ENCODE measurements around the gene DCC.

DCC gene

DNA sequence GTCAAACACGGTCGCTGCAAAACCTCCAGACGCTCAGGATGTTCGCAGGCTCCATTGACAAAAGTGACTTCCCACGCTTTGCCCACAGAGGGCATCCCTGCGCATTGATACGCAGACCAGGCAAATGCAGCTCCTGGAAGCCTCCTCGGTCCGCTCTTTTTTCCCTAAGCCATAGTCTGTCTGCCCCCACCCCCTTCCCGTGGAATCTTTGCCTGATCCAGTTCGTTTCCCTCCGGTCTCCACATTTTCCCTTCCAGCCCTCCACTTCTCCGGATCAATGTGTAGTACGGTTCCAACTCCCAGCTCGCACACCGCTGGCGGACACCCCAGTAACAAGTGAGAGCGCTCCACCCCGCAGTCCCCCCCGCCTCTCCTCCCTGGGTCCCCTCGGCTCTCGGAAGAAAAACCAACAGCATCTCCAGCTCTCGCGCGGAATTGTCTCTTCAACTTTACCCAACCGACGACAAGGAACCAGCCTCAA lies at the start of gene DCC:
Gene DCC (plus strand): TSS at position 307 of the 481 bp plus-strand sequence. CDS start 591 bp downstream, outside the sequence.
- DNase-seq, result no peak

DNA sequence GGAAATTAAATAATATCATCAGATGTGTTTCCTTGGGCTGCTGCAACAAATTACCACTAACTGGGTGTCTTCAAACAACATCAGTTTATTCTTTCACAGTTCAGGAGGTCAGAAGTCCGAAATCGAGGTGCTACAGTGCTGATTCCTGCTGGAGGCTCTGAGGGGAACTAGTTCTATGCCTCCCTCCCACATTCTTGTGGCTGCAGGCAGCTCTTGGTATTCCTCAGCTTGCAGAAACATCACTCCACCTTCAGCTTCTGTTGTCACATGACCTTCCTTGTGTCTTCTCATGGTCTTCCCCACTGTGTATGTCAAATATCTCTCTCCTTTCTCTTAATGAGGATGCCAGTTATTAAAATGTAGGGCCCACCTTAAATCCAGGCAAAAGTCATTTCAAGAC lies 29.3 kb upstream of the DCC start:
- DNase-seq, result no peak

DNA sequence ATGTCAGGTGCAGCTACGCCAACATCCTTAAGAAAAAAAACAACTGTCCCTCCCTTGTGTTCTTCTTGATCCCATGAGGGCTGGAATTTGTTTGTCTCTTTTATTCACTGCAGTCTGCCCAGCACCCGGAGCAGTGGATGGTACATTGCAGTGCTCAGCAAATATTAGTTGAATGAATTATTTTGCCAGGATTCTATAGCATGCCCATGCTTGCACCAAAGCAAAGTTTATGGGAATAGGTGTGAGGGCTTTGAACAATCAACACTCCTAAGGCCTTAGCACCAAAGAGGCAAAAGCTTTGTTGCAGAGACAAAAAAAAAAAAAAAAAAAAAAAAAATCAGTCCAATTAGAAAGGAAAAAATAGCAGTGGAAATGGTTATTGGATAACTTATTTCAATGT lies 28.7 kb upstream of the DCC start:
- DNase-seq, result no peak

DNA sequence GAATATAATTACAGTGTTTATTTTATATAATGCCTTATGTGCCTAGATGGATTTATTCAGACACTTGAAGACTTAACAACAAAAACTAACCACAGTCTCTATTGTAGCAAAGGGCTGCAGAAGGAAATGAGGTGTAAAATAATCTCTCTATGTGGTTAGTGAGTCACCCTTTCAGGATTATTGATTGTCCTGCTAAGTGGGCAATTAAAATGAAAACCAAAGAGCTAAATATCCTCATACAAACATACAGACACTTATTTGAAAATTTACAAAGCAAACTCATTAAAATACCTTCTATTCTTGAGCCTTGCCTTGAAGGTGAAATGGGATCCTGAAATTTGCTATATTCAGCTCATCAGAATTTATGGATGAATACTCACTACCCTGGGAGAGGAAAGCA lies 27.7 kb upstream of the DCC start:
- no peak for DNase-seq

DNA sequence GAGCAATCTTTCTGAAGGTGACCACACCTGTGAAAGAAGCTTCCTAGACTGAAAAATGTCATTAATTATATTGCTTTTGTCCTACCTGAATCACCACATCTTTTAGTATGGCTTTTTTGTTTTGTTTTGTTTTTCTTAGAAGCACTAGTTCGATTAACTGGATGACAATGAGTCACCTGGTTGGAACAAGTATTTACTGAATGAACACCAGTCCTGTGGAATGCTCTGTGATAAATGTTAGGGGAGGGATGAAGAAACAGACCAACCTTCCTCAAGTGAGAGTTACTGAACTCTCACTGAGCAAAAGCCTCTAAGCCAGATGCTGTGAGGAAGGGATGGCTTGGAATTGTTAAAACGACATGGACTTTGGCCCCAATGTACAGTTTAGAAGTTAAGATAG lies 26.8 kb upstream of the DCC start:
- no peak for DNase-seq

DNA sequence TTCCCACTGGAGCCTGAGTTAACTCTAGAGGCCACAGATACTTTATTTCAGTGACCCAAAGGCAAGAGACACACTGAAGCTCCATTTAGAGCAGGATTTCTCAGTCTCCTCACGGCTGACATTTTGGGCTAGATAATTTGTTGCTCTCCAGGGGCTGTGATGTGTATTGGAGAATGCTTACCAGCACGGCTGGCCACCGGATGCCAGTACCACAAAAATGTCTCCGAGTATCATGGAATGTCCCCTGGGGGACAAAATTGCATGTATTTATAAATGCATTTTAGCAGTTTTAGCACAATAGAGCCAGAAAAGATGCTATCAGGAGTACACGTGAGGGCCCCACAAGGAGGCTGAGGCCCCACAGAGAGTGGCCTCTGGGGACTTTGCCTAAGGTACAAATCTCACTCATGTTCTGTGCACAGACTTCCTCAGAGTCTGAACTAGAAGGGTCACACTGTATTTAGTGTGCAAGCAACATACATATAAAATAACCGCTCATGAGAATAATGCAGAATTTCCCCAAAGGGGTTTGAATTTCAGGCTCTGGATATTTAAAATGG lies 20.5 kb upstream of the DCC start:
- DNase-seq, result no peak

DNA sequence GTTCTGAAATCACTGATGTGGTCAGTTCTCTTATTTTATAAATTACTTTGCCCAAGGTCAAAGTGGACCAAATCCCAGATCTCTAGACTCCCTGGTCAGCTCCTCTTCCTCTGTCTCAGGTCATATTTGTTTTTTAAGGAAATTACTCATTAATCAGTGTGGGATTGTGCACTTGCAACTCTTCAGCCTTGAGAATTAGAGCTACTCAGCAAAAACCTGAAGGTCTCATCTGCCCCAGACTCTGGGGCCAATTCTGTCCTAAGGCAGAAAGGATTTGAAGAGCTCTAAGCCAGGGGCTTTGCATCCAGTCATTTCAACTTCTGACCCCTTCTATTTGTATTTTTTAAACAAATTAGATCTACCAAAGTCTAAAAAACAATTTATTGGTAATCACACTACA lies 17.7 kb upstream of the DCC start:
- DNase-seq, result no peak

DNA sequence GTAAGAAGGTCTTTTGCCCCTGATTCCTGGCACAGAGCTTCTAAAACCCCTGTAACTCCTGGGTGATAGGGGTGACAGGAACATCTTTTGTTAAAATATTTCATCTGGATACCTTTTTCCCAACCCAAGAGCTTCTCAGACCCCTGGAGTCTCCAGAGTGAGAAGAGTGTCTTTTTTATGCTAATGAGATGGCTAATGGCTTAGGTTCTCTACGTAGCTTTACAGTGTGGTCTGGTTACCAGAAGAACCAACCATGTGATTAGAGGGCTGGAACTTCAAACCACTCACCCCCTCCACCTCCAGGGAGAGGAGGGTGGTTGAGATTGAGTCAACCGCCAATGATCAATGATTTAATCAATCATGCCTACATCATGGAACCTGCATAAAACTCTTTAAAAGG lies 16.2 kb upstream of the DCC start:
- no peak for DNase-seq

DNA sequence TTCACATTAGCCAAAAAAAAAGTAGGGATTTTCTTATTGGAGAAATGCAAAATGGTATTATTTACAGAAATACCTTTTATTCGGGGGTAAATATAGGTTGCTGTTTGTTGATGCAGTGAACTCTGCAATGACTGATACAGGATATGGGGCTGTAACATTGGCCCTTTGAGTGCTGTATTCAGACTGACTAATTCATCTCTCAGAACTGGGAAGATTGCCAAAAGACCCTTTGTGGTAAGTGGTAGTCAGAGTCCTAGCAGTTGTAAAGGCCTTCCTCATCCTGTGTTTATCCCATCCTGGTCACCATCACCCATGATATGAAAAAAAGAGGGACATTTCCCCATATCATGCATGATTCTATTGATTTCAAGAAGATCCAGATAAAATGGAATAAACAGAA lies 14.0 kb upstream of the DCC start:
- no peak for DNase-seq

GRCh38 chr18:52333860-52334259 lies 6.1 kb upstream of the DCC start:
- no peak for DNase-seq

GRCh38 chr18:52334307-52334706 lies 5.7 kb upstream of the DCC start:
- no peak for DNase-seq

DNA sequence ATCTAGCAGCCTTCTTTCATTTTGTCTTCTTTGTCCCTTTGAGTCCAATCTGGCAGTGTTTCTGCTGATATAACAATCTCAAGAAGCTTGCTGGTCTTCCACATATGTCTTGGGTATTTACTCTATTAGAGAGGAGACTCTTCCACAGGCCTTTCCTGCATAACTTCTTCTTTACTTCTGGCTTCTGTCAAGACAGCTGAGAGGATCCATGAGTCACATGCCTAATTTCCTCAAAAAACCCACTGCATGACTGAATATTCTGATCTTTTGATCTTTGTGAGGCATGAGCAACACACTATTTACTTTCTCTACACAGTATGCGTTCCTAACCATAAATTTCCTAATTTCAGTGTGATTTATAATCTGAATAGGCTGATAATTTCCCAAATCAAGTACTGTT lies 5.1 kb upstream of the DCC start:
- no peak for DNase-seq

DNA sequence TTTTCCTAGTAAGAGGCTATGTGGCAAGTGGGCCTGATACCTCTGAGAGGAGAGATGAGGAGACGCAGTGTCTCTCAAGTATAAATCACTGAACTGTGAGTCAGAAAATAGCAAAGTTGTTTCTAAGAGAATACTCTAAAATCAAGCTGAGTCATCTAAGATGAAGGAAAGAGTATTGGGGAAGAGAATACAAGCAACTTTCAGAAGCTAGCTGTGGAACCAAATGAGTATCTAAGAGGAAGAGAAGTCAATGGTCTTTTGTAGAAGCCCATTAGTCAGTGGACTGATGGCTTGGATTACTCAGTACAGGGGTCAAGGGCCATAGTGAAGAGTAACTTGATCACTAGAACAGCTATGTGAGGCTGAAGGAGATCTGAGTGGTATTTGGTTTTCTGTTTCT lies 2.7 kb upstream of the DCC start:
- no peak for DNase-seq

DNA sequence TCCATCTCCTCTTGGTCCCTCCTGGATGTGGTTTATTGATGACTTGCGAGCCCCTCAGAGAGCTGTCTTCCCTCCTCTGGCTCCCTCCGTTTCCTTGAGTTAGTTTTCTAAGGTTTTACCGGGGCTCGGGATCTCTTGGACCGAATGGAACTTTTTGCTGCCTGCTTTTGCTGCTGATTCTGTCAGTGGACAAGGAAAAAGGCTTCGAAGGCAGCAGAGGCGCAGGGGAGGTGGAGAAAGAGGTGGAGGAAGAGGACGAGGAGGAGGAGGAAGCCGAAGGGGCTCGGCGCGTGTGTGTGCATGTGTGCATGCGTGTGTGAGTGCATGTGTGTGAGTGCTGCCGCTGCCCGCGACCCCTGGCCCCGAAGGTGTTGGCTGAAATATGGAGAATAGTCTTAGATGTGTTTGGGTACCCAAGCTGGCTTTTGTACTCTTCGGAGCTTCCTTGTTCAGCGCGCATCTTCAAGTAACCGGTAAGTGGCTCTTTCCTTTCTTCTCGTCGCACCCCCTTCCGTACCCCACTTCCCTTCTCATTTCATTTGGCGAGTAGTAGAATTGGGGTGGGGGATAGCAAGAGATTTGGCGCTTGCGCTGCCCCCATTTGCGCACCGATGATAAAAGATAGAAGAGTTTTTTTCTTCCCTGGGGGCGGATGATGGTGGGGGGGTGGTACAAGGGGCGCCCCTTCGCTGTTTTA lies 557 bp downstream of the DCC start:
- DNase-seq, result no peak

GRCh38 chr18:52341103-52341432 lies 1.1 kb downstream of the DCC start:
- no peak for DNase-seq

DNA sequence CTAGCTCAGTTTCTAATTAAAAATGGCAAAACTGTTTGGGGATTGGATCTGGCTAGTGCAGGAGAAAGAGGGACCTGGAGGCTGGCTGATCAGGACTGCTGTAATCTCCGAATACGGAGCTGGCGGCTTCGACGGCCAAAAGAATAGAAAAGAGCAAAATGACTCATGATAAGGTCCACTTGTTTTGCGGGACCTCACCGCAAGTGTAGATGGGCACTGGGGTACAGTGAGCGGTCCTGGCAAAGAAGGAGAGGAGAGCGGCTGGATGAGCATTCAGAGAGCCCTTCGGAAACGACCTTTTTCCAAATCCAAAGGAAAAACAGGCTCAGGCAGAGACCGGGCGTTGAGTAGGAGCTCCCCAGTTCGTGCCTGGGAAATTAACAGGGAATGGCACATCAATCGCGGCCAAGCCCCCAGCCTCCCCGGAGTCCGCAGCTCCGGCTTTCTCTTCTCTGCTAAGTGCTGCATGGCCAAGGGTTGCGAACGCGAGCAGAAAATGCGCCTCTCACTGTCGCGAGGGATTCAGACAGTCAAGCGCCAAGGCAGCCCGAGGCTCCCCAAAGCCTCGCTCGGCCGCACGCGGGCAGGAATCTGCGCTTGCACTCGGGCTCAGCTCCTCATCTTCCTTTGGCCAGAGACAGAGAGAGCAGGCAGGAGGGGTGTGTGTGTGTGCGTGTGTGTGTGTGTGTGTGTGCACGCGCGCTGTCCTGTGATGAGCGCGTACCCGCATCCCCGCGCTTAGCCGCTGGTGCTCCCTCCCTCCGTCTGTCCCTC lies 1.8 kb downstream of the DCC start:
- no peak for DNase-seq

- DNase-seq, result no peak
Measured at GRCh38 chr18:52342456-52342855, 2.5 kb downstream of the DCC start.

DNA sequence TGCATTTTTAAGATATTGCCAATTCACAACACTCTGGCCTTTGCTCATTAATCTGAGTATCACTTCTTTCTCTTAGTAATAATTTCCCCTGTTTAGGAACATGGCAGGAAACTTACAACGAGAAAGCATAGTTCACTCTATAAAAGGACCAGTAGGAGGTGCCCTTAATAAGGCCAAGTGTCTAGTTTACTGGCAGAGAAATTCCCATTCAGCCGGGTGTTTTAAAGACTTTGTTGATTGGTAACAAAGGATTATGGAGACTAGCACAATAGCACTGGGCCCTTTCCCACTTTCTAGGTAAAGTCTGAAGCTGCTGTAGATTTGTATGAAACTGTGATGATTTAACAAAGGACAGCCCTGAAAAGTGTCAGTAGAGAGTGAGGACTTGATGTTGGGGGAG lies 3.1 kb downstream of the DCC start:
- DNase-seq, result no peak

- DNase-seq, result no peak
Measured at GRCh38 chr18:52343731-52344340, 3.8 kb downstream of the DCC start.

DNA sequence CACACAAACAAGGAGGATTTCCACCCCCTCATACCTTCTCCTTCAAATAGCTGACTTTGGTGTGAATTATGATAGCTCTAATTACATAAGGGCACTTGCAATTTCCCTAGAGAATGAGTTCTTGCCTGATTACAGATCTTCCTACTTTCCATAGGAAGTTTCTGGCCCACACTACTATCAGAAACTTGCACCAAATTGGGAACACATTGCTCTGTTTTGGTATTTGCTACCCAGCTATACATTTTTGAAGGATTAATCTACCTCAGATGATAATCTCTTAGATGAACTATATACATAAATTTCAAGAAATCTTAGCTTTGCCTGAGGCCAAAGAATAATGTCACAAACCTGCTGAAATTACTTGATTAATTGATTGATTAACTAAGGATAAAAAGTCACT lies 4.9 kb downstream of the DCC start:
- DNase-seq, result no peak

- DNase-seq, result no peak
Measured at GRCh38 chr18:52345428-52345827, 5.4 kb downstream of the DCC start.

GRCh38 chr18:52348209-52348608 lies 8.2 kb downstream of the DCC start:
- DNase-seq, result no peak

- no peak for DNase-seq
Measured at GRCh38 chr18:52349498-52349897, 9.5 kb downstream of the DCC start.

DNA sequence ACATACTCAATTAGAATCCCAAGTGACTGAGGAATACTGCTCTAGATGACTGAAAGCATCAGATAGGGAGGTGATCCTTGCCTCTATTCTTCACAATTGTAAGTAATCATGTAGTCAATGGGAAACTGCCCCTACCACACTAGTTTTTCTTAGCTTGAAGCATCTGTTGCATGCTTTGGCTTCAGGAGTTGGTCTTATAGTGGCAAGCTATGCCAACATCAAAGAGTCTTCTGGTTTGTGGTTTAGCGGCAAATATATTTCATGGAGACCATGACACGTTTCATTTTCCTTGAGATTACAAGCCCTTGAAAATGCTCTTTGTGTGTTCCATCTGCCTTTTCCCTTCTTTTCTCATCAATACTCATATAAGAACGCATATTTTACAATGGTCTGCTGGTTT lies 12.9 kb downstream of the DCC start:
- DNase-seq, result no peak

Data from stimulated activated CD4-positive, alpha-beta T cell treated with anti-CD3 and anti-CD28 coated beads, Interleukin-4, amount 100 ng/mL, for 24 hours (primary cell).